Measurements from ENCODE around the gene PRR20G.

The PRR20G gene

DNA sequence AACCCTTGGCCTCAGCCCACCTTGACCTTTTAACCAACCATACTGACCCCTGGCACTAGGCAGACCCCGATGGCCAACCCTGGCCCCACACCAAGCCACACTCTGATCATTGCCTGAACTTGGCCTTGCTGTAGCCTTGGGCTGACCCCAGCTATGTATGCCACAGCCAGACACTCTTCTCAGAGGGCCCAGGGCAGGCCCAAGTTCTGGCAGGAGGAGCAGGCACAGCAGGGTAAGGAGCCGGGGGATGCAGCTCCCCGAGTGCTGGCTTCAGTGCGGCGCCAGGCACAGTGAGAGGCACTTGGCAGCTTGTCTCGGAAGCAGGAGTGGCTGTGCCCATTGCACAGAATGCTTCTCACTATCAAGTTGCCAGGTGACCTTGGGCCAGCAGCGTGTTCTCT, 22.3 kb downstream of the PRR20G start:
- Histone ChIP-seq H3K4me1 (ENCODE audit: control insufficient read depth, insufficient read depth, low read length) (no peaks in the 10 kb centered on the region), H3K9me3 (ENCODE audit: control insufficient read depth, insufficient read depth, low read depth, low read length) (no peaks in the 10 kb centered on the region), H3K36me3 (ENCODE audit: control insufficient read depth in 2 of 2, insufficient read depth in 1 of 2, low read length in 2 of 2) (no peaks in the 10 kb centered on the region), H3K27ac (ENCODE audit: extremely low read depth, low read depth, low read length) (no peak overlapping the region), H3K4me3 (ENCODE audit: low read depth, low read length) (no peak overlapping the region)
- POLR2A ChIA-PET, result no interaction called here
- TF ChIP-seq ZNF2 (tag by site-specific recombination; IDR thresholded peaks at IDR 0.05), result no peak
- no peak for TF ChIP-seq ZNF501 (tag by site-specific recombination; IDR thresholded peaks at IDR 0.05)
- TF ChIP-seq ZBTB7A (tag by site-specific recombination; IDR thresholded peaks at IDR 0.05; ENCODE audit: low read depth), result no peak
- no peak for TF ChIP-seq ZNF140 (tag by site-specific recombination; IDR thresholded peaks at IDR 0.05)
- no peak for TF ChIP-seq ZNF521 (tag by site-specific recombination; IDR thresholded peaks at IDR 0.05)
- no peak for TF ChIP-seq EGR2 (tag by site-specific recombination; IDR thresholded peaks at IDR 0.05; ENCODE audit: low read depth)
- CTCF ChIA-PET, result no interaction called here

GRCh38 chr3:127264794-127265514, 22.9 kb downstream of the PRR20G start:
- Histone ChIP-seq H3K4me1 (ENCODE audit: control insufficient read depth, insufficient read depth, low read length) (no peaks in the 10 kb centered on the region), H3K36me3 (ENCODE audit: control insufficient read depth in 2 of 2, insufficient read depth in 1 of 2, low read length in 2 of 2) (no peaks in the 10 kb centered on the region), H3K9me3 (ENCODE audit: control insufficient read depth, insufficient read depth, low read depth, low read length) (no peaks in the 10 kb centered on the region), H3K27ac (ENCODE audit: extremely low read depth, low read depth, low read length) (no peak overlapping the region), H3K4me3 (ENCODE audit: low read depth, low read length) (no peak overlapping the region)
- CTCF ChIA-PET, result no interaction called here
- POLR2A ChIA-PET, result no interaction called here
- TF ChIP-seq, protein P1, sequence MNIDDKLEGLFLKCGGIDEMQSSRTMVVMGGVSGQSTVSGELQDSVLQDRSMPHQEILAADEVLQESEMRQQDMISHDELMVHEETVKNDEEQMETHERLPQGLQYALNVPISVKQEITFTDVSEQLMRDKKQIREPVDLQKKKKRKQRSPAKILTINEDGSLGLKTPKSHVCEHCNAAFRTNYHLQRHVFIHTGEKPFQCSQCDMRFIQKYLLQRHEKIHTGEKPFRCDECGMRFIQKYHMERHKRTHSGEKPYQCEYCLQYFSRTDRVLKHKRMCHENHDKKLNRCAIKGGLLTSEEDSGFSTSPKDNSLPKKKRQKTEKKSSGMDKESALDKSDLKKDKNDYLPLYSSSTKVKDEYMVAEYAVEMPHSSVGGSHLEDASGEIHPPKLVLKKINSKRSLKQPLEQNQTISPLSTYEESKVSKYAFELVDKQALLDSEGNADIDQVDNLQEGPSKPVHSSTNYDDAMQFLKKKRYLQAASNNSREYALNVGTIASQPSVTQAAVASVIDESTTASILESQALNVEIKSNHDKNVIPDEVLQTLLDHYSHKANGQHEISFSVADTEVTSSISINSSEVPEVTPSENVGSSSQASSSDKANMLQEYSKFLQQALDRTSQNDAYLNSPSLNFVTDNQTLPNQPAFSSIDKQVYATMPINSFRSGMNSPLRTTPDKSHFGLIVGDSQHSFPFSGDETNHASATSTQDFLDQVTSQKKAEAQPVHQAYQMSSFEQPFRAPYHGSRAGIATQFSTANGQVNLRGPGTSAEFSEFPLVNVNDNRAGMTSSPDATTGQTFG (tag by site-specific recombination; IDR thresholded peaks at IDR 0.05; ENCODE audit: borderline replicate concordance), result no peak
- peak; percentile 69; the same call in 1 of the 2 replicates for TF ChIP-seq SCRT2 (tag by site-specific recombination; IDR thresholded peaks at IDR 0.05)

DNA sequence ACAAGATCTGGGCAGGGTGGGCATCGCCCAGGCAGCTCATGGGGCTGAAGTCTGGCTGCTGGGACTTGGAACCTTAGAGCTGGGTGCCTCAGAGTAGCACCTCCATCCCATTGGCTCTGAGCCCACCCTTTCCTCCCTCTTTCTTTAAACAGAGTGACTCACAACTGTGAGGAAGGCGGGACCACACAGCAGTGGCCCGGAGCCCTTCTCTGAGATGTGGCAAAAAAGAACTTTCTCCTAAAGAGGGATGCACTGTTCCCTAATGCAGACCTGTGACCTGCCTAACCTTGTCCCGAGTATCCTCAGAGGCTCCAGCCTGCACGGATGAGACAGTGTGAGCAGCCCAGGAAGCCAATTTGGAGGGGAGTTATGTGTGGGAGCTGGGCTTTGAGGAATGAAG, 23.6 kb downstream of the PRR20G start:
- ChIA-PET POLR2A (no interaction called here), CTCF (no interaction called here)
- Histone ChIP-seq H3K4me3 (ENCODE audit: low read depth, low read length) (no peak overlapping the region), H3K4me1 (ENCODE audit: control insufficient read depth, insufficient read depth, low read length) (no peaks in the 10 kb centered on the region), H3K36me3 (ENCODE audit: control insufficient read depth in 2 of 2, insufficient read depth in 1 of 2, low read length in 2 of 2) (no peaks in the 10 kb centered on the region), H3K27ac (ENCODE audit: extremely low read depth, low read depth, low read length) (no peak overlapping the region), H3K9me3 (ENCODE audit: control insufficient read depth, insufficient read depth, low read depth, low read length) (no peaks in the 10 kb centered on the region)
- TF ChIP-seq FEZF1 (tag by site-specific recombination; IDR thresholded peaks at IDR 0.05), result no peak
- TF ChIP-seq ZNF791 (tag by site-specific recombination; IDR thresholded peaks at IDR 0.05), result no peak
- TF ChIP-seq ZNF239 (tag by site-specific recombination; IDR thresholded peaks at IDR 0.05), result no peak
- TF ChIP-seq, protein P2, sequence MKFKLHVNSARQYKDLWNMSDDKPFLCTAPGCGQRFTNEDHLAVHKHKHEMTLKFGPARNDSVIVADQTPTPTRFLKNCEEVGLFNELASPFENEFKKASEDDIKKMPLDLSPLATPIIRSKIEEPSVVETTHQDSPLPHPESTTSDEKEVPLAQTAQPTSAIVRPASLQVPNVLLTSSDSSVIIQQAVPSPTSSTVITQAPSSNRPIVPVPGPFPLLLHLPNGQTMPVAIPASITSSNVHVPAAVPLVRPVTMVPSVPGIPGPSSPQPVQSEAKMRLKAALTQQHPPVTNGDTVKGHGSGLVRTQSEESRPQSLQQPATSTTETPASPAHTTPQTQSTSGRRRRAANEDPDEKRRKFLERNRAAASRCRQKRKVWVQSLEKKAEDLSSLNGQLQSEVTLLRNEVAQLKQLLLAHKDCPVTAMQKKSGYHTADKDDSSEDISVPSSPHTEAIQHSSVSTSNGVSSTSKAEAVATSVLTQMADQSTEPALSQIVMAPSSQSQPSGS (tag by site-specific recombination; IDR thresholded peaks at IDR 0.05; ENCODE audit: low read depth), result no peak
- no peak for TF ChIP-seq ZBTB17 (tag by site-specific recombination; IDR thresholded peaks at IDR 0.05)
- TF ChIP-seq, protein P3, sequence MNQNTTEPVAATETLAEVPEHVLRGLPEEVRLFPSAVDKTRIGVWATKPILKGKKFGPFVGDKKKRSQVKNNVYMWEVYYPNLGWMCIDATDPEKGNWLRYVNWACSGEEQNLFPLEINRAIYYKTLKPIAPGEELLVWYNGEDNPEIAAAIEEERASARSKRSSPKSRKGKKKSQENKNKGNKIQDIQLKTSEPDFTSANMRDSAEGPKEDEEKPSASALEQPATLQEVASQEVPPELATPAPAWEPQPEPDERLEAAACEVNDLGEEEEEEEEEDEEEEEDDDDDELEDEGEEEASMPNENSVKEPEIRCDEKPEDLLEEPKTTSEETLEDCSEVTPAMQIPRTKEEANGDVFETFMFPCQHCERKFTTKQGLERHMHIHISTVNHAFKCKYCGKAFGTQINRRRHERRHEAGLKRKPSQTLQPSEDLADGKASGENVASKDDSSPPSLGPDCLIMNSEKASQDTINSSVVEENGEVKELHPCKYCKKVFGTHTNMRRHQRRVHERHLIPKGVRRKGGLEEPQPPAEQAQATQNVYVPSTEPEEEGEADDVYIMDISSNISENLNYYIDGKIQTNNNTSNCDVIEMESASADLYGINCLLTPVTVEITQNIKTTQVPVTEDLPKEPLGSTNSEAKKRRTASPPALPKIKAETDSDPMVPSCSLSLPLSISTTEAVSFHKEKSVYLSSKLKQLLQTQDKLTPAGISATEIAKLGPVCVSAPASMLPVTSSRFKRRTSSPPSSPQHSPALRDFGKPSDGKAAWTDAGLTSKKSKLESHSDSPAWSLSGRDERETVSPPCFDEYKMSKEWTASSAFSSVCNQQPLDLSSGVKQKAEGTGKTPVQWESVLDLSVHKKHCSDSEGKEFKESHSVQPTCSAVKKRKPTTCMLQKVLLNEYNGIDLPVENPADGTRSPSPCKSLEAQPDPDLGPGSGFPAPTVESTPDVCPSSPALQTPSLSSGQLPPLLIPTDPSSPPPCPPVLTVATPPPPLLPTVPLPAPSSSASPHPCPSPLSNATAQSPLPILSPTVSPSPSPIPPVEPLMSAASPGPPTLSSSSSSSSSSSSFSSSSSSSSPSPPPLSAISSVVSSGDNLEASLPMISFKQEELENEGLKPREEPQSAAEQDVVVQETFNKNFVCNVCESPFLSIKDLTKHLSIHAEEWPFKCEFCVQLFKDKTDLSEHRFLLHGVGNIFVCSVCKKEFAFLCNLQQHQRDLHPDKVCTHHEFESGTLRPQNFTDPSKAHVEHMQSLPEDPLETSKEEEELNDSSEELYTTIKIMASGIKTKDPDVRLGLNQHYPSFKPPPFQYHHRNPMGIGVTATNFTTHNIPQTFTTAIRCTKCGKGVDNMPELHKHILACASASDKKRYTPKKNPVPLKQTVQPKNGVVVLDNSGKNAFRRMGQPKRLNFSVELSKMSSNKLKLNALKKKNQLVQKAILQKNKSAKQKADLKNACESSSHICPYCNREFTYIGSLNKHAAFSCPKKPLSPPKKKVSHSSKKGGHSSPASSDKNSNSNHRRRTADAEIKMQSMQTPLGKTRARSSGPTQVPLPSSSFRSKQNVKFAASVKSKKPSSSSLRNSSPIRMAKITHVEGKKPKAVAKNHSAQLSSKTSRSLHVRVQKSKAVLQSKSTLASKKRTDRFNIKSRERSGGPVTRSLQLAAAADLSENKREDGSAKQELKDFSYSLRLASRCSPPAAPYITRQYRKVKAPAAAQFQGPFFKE (tag by site-specific recombination; IDR thresholded peaks at IDR 0.05; ENCODE audit: borderline replicate concordance), result no peak
- TF ChIP-seq, protein P4, sequence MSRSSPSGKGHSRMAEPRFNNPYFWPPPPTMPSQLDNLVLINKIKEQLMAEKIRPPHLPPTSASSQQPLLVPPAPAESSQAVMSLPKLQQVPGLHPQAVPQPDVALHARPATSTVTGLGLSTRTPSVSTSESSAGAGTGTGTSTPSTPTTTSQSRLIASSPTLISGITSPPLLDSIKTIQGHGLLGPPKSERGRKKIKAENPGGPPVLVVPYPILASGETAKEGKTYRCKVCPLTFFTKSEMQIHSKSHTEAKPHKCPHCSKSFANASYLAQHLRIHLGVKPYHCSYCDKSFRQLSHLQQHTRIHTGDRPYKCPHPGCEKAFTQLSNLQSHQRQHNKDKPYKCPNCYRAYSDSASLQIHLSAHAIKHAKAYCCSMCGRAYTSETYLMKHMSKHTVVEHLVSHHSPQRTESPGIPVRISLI (tag by site-specific recombination; IDR thresholded peaks at IDR 0.05), result no peak
- TF ChIP-seq ZNF530 (tag by site-specific recombination; IDR thresholded peaks at IDR 0.05; ENCODE audit: low read depth), result no peak
- no peak for TF ChIP-seq KLF16 (tag by site-specific recombination; IDR thresholded peaks at IDR 0.05)
- no peak for TF ChIP-seq KLF10 (tag by site-specific recombination; IDR thresholded peaks at IDR 0.05)
- TF ChIP-seq ZNF664 (tag by site-specific recombination; IDR thresholded peaks at IDR 0.05), result no peak
- no peak for TF ChIP-seq GLIS2 (tag by site-specific recombination; IDR thresholded peaks at IDR 0.05)
- TF ChIP-seq ZFP41 (tag by site-specific recombination; IDR thresholded peaks at IDR 0.05; ENCODE audit: borderline replicate concordance), result no peak
- TF ChIP-seq HOXD13 (CRISPR knock-in tag; IDR thresholded peaks at IDR 0.05; ENCODE audit: borderline replicate concordance), result no peak
